Body of pancreas (tissue), 4 donors: ENCODE measurements around the gene CMSS1. TPM values are rescaled to one million over a fixed set of nuclear protein-coding genes. Genes with fewer than 3 reads are reported as not detected.

Source experiments
- ATAC-seq: fragments of 150-250 bp; one replicate; pipeline ENCODE4 v1.9.1; 2016
- DNase-seq, 4 donors: peaks; one replicate each; pipeline ENCODE4 v3.0.0-alpha.2; 2019
- H3K27ac ChIP-seq, 4 donors: fragments of 200-600 bp; sonication (generic); 1 replicate in 3 of 4; 2 replicates in 1 of 4; pipeline versions ENCODE4 v1.5.1 to v1.6.1; 2016 to 2019; ENCODE audit warnings: mild to moderate bottlenecking in 1 of 4, mixed read lengths in 1 of 4, moderate library complexity in 1 of 4
- H3K27me3 ChIP-seq, 2 donors: fragments of 200-600 bp; sonication (generic); one replicate each; pipeline ENCODE4 v1.6.0; 2016; ENCODE audit warnings: mild to moderate bottlenecking in 1 of 2
- H3K36me3 ChIP-seq, 2 donors: fragments of 200-600 bp; sonication (generic); replicated peaks in 1 of 2; 2 replicates each; pipeline ENCODE4 v1.5.1; 2016; ENCODE audit warnings: low read depth in 2 of 2; ENCODE audit not compliant: insufficient read depth in 1 of 2
- H3K4me1 ChIP-seq: fragments of 200-600 bp; sonication (generic); one replicate; pipeline ENCODE4 v1.6.0; 2016
- H3K4me3 ChIP-seq, 2 donors: fragments of 200-600 bp; sonication (generic); 1 replicate in 1 of 2; 2 replicates in 1 of 2; pipeline ENCODE4 v1.5.1; 2016 to 2019
- H3K9me3 ChIP-seq, 3 donors: fragments of 200-600 bp; sonication (generic); 1 replicate in 2 of 3; 2 replicates in 1 of 3; pipeline ENCODE4 v1.5.1; 2016
- POLR2A ChIP-seq, 3 donors: fragments of 450-650 bp; IDR thresholded peaks; one replicate each; pipeline ENCODE4 v1.6.1; 2016; ENCODE audit warnings: antibody characterized with exemption in 3 of 3, mild to moderate bottlenecking in 2 of 3
- WGBS, 2 donors: methylation state at CpG; one replicate each; pipeline ENCODE4 v1.1.5; 2017; 5-methylcytosine and 5-hydroxymethylcytosine counted together
- intact Hi-C: fragments of 100-400 bp; cut with DNase I; formaldehyde crosslinking; loops from one replicate; pipeline ENCODE4 v1.15.1; 2023
- total RNA-seq, 2 donors: library from RNA; depleted of rRNA; stranded (reverse); fragments of >200 nt; gene quantifications; one replicate each; pipeline ENCODE4 v1.1.0, GENCODE V29; 2016
- TF ChIP-seq, protein P1 (sequence below), 7 experiments: fragments of 450-650 bp in 4 of 7; fragments of 200-600 bp in 3 of 7; sonication (generic) in 3 of 7; IDR thresholded peaks; one replicate each; pipeline ENCODE4 v1.5.1; 2016 to 2019; ENCODE audit warnings: antibody characterized with exemption in 7 of 7

Gene CMSS1
- total RNA-seq, 2 donors from 2014 or later, result 3.9 to 21.4 TPM

GRCh38 chr3:99780749-99781148 lies 36.9 kb upstream of the CMSS1 start:
- no peak for TF ChIP-seq POLR2A (IDR thresholded peaks at IDR 0.05)
- TF ChIP-seq, protein P1, sequence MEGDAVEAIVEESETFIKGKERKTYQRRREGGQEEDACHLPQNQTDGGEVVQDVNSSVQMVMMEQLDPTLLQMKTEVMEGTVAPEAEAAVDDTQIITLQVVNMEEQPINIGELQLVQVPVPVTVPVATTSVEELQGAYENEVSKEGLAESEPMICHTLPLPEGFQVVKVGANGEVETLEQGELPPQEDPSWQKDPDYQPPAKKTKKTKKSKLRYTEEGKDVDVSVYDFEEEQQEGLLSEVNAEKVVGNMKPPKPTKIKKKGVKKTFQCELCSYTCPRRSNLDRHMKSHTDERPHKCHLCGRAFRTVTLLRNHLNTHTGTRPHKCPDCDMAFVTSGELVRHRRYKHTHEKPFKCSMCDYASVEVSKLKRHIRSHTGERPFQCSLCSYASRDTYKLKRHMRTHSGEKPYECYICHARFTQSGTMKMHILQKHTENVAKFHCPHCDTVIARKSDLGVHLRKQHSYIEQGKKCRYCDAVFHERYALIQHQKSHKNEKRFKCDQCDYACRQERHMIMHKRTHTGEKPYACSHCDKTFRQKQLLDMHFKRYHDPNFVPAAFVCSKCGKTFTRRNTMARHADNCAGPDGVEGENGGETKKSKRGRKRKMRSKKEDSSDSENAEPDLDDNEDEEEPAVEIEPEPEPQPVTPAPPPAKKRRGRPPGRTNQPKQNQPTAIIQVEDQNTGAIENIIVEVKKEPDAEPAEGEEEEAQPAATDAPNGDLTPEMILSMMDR (IDR thresholded peaks at IDR 0.05), result no peak
- intact Hi-C loops, result no loop called here
- H3K36me3 ChIP-seq, result no peaks in the 10 kb centered on the region
- no peak overlapping the region for H3K27ac ChIP-seq
- no peaks in the 10 kb centered on the region for H3K27me3 ChIP-seq
- DNase-seq, result no peak
- H3K9me3 ChIP-seq, result no peaks in the 10 kb centered on the region
- no peak for ATAC-seq
- no peaks in the 10 kb centered on the region for H3K4me1 ChIP-seq
- 60 to 61% methylated on average over 3 of the region's 3 CpGs for WGBS, 2 donors
- H3K4me3 ChIP-seq, result no peak overlapping the region

DNA sequence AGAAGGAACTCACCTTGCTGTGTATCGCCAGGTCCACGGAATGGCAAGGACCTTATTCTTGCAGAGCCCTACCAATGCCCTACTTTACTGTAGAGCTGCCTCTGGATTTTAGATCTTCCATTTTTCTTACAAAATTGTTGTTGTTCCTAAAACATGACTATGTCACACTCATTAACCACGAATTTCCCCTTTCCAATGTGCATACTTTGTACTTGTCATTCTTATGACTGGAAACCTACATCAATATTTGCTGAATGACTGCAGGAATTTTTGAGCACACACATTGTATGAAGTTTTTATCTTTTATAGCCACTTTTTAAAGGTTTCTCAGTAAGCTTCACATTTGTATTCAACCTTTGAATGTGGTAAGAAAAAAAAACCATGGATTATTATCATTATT lies 35.9 kb upstream of the CMSS1 start:
- no peaks in the 10 kb centered on the region for H3K36me3 ChIP-seq
- H3K27me3 ChIP-seq, result no peaks in the 10 kb centered on the region
- DNase-seq, result no peak
- H3K27ac ChIP-seq, result no peak overlapping the region
- intact Hi-C loops, result no loop called here
- no peaks in the 10 kb centered on the region for H3K9me3 ChIP-seq
- WGBS, 2 donors, result 66 to 70% methylated on average over 3 of the region's 3 CpGs
- no peaks in the 10 kb centered on the region for H3K4me1 ChIP-seq
- no peak for TF ChIP-seq POLR2A (IDR thresholded peaks at IDR 0.05)
- TF ChIP-seq, protein P1 (IDR thresholded peaks at IDR 0.05), result no peak
- ATAC-seq, result no peak
- no peak overlapping the region for H3K4me3 ChIP-seq

DNA sequence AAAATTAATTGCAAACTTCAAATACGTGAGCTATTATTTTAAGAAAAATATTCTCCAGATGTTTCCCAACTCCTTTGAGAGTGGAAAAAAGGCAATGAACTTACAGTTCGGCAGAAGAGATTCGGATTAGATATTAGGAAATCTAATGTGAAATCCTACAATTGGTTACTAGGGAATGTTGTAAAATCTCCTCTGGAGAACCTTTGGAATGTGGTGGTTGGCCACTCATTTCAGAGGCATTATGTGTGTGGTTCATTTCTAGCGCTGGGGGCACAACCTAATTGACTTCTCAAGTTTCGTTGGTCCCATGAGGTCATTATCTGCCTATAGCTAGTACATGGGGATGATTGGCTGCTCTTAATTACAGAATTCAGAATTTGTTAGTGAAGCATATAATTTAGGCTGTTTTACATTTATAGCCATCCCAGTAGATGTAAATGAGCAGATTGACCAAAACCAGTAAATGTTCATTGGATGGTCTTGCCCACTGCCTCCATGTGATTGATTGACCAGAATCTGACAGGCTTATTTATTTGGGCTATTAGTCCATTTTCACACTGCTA lies 34.6 kb upstream of the CMSS1 start:
- no peaks in the 10 kb centered on the region for H3K4me1 ChIP-seq
- H3K9me3 ChIP-seq, result no peaks in the 10 kb centered on the region
- ATAC-seq, result no peak
- TF ChIP-seq, protein P1 (IDR thresholded peaks at IDR 0.05), result no peak
- no peak for TF ChIP-seq POLR2A (IDR thresholded peaks at IDR 0.05)
- no peaks in the 10 kb centered on the region for H3K36me3 ChIP-seq
- WGBS, 2 donors, result 44 to 53% methylated on average over 5 of the region's 5 CpGs
- H3K27me3 ChIP-seq, result no peaks in the 10 kb centered on the region
- no peak overlapping the region for H3K27ac ChIP-seq
- intact Hi-C loops, result no loop called here
- DNase-seq, result no peak
- H3K4me3 ChIP-seq, result no peak overlapping the region

GRCh38 chr3:99789011-99789721 lies 28.5 kb upstream of the CMSS1 start:
- ATAC-seq, result peak; percentile 77
- no peak overlapping the region for H3K4me3 ChIP-seq
- H3K27me3 ChIP-seq, result no peaks in the 10 kb centered on the region
- H3K36me3 ChIP-seq, result no peaks in the 10 kb centered on the region
- intact Hi-C loops, result no loop called here
- no peaks in the 10 kb centered on the region for H3K9me3 ChIP-seq
- no peak overlapping the region for H3K27ac ChIP-seq
- peak in 3 of 4 donors; percentile 21 to 36 (median 29) for DNase-seq
- 15 to 21% methylated on average over 3 of the region's 3 CpGs for WGBS, 2 donors
- TF ChIP-seq POLR2A (IDR thresholded peaks at IDR 0.05), result no peak
- TF ChIP-seq, protein P1 (IDR thresholded peaks at IDR 0.05), result peak in 6 of 7 experiments; percentile 29 to 48 (median 40)
- H3K4me1 ChIP-seq, result no peaks in the 10 kb centered on the region

DNA sequence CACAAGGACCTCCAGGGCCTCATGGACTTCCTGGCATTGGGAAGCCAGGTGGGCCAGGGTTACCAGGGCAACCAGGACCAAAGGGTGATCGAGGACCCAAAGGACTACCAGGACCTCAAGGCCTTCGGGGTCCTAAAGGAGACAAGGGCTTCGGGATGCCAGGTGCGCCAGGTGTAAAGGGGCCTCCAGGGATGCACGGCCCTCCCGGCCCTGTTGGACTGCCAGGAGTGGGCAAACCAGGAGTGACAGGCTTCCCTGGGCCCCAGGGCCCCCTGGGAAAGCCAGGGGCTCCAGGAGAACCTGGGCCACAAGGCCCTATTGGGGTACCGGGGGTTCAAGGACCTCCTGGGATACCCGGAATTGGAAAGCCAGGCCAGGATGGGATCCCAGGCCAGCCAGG lies 23.2 kb upstream of the CMSS1 start:
- Histone ChIP-seq H3K27ac (no peak overlapping the region), H3K9me3 (no peaks in the 10 kb centered on the region), H3K36me3 (no peaks in the 10 kb centered on the region), H3K27me3 (no peaks in the 10 kb centered on the region), H3K4me3 (no peak overlapping the region), H3K4me1 (no peaks in the 10 kb centered on the region)
- intact Hi-C loops, result no loop called here
- DNase-seq (no peak), ATAC-seq (no peak)
- 92 to 93% methylated on average over 5 to 8 of the region's 8 CpGs for WGBS, 2 donors
- TF ChIP-seq POLR2A (IDR thresholded peaks at IDR 0.05), result no peak
